Stimulated activated CD4-positive, alpha-beta T cell treated with anti-CD3 and anti-CD28 coated beads, TNF-alpha, amount 100 ng/mL, for 4 hours (primary cell): ENCODE measurements around the gene PTPRN2.

Experiments used
- DNase-seq, 3 experiments: peaks; one replicate each; pipeline ENCODE4 v3.0.0-alpha.2; 2020; ENCODE audit warnings: low read depth in 3 of 3

PTPRN2 gene

DNA sequence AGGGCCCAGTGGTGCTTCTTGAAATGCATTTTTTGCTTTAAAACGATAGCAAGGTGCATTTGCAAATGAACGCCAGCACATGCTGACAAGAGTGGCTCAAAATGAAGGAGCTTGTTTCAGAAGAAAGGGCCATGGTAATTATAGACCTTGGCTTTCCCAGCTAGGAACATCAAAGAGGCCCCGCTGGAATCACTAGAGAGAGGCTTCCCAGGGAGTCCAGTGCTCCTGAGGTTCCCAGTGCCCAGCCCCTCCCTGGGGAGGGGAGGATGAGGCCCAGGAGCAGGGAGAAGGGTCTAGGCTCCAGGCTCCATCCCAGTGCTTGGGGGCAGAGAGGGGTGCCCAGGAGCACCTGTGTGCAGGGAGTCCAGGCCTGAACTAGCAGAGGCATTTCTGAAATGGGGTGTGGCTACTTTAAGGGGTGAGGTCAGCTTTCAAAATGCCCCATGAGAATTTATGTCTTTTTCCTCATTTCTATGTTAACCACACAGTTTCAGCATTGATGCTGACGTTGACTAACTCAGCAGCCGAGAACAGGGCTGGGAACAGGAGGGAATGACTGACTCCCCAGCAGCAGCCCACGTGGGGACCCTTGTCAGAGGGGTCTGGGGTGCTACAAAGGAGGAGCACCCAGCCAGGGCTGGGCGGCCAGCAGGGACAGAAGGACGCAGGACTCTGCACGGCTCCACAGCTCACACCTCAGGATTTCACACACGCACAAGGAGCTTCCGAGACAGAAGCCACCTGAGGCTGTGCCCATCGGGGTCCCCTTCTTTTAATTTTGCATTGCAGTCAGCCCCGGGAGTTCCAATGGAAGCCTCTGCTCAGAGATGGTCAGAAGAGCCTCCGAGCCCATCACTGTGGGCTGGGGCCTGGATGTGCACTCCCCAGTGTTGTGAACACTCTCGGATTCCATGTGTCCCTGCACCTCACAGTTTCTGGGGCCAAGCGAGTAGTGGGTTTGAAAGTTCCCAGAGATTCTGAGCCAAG is 570.2 kb downstream of the PTPRN2 start:
- DNase-seq, result no peak

DNA sequence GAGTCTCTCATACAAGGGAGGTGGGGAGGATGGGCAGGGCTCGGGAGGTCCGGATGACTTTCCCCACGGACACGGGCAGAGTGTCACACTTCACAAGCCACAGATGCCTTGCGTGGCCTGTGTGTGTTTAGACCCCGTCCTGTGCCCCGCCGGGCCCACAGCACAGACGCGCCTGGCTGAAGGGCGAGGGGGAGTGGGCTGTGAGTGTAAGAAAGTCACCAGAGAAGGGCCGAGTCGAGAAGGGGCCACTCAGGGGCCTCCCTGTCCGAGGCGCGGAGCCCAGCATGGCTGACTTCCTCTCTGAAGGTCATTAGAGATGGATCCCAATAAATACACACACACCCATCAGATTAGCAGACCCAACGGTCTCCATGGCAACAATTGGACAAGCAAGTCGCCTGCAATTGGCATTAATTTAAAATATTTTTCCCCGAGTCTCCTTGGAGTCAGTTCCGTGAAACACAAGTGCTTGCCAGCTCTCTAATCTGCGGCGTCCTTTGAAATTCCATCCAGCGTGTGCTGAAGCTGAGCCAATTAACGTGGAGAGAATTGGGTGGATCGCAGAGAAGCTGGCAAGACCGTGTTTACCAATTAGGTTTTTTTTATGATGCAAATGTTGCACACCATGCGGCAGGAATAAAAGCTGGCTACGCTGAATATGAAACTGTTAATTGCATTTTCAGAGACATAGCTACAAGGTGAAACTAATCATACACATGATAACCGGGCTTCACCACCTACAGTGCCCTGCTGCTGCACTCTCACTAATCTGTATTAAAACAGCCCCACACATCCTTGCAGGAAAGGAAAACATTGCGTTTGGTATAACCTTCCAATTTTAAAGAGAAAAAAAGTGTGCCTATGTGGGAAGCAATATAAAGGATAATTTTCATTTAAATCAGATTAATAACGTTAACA is 571.2 kb downstream of the PTPRN2 start:
- no peak for DNase-seq

DNA sequence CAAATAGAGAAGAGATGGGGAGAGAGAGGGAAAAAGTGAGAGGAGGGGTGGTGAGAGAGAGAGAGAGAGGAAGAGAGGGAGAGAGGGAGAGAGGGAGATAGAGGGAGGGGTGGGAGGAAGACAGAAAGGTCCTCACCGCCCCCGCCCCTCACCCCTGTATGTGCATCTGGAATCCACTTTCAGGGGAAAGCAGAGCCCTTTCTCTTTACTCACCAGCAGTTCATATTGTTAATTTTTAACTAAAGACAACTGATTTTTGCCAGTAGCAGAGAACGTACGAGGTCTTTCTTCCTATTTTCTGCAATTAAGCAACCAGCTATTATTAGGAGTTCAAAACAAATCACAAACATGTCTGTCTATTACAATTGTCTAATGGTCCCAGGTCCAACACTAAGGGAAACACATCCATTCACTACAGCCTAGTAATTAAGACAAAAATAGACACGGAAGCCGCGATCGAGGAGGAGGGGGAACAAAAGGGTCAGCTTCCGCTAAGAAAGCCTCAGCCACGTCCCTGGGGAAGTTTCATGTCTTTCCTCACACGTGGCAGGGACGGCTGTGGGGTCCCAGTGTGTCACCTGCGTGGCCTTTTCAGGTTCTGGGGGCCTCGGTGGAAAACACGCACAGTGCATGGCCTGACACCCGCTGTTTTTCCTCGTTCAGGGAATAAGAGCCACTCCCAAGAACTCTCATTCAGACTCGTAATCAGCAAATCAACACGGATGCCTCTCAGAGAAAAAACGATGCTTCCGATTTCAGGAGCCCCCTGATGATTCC is 572.0 kb downstream of the PTPRN2 start:
- DNase-seq, result no peak

DNA sequence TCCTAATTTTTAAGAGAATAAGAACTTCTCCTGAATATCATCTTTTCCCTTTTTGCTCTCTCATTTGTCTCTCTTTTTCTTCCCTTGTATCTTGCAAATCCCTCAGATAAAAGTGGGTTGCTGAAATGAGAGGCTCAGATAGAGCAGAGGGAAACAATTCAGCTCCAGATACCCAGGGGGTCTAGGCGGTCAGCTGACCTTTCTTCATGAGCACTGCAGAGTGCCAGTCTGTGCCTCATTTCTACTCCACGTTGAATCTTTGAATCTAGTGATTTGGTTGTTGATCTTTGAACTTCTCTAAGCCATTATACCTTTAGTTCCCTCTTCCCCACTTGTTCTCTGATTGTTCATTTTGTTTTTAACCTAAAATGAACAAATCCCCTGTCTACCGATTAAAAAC is 572.6 kb downstream of the PTPRN2 start:
- no peak for DNase-seq

DNA sequence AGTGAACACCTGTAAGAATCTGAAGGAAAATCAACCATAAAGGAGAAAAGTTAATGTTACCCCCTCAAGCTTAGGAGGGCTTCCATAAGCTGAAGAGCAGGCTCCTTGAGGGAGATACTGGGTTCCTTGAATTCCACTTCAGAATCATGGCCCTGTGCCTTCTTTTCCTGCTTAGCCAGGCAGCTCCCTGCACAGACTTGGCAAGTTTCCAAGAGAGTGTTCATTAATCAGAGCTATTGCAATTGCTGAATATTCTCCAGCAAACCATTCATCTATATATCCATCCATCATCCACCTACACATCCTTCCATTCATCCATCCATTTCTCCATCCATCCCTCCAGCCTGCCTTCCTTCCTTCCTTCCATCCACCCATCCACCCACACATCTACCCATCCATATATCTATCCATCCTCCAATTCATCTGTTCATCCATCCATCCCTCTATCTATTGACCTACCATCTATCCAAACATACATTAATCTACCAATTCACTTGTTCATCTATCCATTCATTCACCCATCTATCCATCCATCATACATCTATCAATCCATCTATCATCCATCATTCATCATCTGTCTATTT is 574.4 kb downstream of the PTPRN2 start:
- no peak for DNase-seq

DNA sequence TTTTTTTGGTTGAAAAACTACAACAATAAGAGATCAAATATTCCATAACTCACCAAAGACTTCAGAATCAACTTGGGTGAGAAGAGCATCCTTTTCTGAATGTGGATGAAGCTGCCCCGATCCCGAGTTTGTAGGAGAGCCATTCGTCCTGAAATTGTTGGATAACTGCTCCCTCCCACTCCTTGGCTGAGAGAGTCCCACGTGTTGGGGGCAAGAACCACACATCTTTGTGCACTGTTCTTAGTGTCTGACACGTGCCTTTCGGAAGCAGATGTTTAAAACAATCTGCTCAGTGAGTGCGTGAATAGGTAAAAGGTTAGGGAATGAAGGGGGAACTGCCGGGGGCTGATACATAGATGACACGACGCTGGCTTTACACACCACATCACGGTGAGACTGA is 575.7 kb downstream of the PTPRN2 start:
- no peak for DNase-seq

DNA sequence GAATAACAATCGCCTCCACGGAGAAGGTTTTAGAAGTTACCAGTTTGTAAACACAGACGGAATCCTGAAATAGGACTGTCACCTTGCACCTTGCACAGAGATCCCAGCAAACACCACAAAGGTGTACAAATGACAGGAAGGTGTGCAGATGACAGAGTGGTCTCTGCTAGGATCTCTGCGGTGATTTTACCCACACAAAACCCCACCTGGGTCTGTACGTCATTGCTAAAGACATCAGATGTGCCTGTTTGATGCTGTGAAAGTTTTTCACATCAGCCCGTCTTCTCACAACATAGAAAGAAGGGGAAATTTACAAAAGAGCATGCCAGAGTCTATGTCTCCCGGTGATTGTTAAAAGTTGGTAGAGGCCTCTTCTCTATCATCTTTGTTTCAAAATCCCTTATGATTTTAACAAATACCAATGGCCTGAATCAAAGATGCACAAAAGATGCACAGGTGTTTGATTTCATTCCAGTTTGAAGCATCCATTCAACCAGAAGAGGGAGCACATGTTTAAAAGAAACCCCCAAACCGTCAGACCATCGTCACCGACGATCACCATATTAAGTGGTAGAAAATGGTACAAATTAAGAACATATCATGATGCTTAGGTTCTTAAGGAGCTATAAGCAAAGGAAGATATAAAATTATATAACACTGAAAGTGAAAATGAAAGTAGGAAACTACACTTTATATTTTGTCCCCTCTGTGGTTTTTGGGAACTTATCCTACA is 576.5 kb downstream of the PTPRN2 start:
- no peak for DNase-seq

DNA sequence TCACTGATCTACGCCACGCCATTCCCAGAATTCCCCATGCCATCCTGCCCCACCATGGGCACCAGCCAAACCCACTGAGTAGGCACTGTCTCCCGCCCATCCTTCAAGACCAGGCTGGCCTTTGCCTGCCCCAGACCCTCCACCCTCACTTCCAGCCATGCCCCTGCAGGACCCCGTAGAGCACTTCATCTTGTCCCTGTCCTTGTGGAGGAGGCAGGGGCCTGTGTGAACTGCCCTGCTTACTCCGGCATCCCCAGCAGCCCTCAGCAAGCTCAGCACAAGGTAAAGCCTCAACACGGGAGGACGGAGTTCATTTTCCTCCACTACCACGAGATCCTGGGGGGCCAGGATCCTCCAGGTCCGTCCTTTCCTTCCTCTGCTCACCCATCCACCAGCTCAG is 577.7 kb downstream of the PTPRN2 start:
- no peak for DNase-seq

DNA sequence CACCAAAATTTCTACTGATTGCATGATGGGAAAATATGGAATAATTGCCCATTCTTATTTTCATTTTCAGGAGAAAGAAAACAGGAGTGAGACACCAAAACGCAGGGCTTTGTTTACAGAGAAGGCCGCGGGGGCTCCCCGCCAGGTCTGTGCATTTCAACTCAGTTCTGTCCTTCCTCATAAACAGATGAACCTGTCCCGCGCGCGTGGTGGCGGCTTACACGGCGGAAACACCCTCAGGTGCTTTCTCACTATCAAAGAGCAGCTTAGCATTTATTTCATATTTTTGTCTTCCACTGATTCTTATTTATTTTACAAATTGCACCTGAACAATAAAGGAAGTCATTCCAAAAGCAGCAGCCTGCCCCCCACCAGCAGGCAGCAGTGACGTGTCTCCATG is 579.4 kb downstream of the PTPRN2 start:
- DNase-seq, result no peak

DNA sequence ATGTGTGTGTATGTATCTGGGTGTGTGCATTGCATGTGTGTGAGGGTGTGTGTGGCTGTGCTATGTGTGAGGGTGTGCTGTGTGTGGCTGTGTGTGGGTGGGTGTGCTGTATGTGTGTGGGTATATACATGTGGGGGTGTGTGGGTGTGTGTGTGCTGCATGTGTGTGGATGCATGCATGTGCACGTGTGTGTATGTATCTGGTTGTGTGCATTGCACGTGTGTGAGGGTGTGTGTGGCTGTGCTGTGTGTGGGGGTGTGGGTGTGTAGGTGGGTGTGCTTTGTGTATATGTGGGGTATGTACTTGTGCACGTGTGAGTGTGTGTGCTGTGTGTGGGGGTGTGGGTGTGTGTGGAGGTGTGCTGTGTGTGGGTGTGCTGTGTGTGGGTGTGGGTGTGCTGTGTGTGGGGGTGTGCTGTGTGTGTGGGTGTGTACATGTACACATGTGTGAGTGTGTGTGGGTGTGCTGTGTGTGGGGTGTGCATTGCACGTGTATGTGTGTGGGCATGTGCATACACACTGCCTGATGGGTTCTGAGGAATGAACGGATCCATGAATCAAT is 579.8 kb downstream of the PTPRN2 start:
- no peak for DNase-seq

DNA sequence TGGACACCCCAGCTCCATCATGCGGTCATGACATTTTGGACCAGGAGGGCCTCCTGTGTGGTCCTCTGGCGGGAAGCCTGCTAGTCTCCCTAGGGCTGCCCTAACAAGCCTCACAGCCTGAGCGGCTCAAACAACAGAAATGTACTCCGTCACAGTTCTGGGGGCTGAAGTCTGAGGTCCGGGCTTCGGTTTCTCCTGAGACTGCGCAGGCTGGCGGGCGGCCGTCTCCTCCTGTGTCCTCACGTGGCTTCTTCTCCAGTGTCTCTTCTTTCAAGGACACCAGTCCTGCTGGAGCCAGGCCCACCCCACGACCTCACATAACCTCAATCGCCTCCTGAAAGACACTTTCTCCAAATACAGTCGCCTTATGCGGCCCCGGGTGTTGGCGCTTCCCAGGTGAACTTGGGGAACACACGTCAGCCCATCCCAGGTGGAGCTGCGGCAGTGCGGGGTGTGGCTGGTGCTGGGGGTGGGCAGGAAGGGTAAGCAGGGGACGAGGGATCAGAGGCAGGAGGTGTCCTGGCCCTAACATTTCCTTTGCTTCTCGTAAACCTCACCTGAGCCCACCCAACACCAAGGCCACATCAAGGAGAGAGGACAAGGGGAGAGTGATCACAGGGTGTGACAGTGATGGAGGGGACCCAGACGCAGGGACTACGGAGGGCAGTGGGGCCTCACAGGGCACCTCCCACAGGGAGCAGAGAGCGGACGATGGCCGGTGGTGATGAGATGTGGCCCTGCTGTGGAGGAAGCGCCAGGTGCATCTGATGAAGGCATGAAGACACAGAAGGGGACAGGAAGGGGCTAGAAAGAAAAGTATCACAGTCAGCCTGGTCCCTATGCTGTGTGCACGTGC is 580.6 kb downstream of the PTPRN2 start:
- no peak for DNase-seq

DNA sequence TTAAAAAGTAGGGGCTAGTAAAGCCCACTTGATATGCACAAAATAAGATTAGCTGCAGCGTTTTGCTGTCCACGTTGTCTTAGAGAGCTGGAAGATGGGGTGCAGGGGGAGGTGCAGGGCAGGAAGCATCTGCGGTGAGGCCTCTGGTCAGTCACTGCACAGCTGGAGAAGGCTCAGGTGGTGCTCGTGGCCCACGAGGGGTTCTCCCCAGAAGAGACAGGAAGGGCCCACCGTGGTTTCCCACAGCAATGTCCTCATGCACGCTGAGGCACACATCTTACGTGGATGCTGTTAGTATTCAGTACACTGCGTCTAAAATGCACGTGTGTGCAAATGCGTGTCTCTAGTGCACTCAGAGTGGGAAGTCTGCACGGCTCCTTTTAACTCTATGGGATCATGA is 582.1 kb downstream of the PTPRN2 start:
- DNase-seq, result no peak

DNA sequence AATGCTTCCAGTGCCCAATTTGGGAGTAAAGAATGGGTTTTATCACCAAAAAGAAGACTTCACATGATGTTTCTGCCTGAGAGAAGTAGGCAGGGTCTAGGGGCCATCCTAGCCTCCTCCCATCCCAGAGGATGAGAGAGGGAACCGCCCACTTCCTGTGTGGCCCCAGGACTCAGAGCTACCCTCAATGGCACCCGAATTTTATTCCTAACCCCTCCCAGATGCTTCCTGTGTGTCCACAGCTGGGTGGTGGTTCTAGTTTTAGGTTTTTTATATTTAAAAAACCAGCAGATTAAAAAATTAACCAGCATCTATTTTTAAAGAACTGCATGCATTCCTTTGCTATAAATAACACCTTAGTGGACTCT is 583.5 kb downstream of the PTPRN2 start:
- DNase-seq, result no peak

DNA sequence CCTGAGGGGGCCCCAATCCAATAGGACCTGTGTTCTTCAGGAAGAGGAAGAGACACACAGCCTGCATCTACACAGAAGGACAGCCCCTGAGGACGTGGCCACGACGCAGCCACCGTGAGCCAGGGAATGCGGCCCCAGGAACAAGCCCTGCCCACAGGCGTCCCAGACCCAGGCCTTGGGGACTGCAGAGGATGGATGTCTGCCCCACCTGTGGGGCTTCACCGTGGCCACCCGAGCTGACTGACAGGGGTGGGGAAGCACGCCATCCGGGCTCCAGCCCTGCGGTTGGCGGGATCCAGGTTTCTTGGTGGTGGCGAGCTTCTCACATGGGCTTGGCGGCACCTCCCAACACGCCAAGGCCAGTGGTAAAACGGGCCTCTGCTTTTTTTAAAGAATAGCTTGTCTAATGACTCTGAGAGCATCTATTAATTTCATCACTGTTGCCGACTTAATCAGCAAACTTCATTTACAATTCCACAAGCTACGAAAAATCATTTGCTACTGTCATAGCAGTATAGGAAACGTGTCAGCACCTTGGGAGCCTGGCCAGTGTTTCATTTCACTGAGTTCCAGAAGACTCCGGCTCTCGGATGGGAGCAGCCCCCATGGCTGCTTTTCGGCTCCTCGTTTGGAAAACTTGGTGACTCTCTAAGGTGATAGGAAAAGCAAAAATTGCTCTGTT is 584.0 kb downstream of the PTPRN2 start:
- no peak for DNase-seq

DNA sequence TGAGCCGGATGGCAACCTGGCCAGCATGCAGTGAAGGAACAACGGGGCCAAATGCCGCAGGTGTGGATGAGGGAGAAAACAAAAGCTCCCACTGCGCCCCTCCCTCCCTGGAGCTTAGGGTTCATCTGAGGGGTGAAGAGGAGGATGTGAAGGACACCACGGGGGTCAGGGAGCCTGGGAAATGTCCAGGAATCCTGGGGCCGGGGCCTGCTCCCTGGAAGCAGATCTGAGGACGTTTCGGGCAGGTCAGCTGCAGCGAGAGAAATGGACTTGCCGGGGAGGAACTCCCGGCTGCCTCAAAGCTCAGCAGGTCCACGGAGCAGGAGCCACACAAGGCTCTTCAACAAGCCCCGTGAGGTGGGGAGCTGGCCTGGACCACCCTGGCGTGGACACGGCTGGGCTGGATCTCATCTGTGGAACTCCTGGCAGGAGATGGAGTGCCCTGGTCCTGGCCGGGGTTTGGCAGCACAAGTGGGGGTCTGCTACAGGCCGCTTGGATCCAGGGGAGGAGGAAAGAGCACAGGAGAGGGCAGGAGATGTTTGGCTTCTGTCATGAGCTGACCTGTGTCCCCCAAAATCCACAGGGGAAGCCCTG is 585.0 kb downstream of the PTPRN2 start:
- DNase-seq, result no peak

DNA sequence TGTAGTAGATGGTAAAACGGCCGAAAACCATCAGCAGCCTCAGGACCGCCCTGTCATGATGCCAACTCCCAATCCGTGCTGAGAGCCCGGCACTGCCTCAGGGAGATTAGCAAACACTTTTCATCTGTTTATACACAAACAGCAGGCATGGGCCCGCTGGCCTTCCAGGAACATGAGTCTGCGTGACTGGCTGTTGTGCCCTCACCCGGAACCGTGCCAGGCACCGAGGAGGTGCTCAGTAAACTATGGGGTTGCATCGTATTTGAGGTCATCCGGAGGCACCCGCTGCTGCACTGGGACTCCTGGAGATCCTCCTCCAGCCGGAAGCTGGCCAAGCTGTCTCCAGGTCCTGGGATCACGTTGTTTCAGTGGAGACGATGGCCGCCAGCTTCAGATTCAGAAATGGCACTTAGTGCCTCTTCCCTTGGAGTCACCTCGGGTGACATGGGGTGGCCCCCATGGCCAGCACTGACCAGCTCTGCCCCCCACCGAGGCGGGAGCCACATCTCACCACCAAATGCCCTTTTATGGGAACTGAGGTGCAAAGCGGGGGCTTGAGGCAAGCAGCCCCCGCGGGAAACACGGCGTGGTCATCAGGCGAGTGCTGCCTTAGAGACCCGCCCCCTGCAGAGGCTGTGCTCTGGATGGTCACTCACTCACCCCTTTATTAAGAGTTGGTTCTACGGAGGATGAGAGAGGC is 585.9 kb downstream of the PTPRN2 start:
- DNase-seq, result no peak

DNA sequence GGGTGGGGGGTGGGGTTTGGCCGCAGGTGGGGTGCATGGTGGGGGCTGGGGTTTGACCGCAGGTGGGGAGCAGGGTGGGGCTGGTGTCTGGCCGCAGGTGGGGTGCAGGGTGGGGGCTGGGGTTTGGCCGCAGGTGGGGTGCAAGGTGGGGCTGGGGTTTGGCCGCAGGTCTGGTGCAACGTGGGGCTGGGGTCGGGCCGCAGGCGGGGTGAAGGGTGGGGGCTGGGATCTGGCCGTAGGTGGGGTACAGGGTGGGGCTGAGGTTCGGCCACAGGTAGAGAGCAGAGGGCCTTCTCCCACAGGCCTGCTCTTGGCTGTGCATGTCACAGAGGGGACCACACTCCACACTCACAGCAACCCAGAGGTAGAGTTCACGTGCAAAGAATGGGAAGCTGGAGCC is 586.6 kb downstream of the PTPRN2 start:
- no peak for DNase-seq

DNA sequence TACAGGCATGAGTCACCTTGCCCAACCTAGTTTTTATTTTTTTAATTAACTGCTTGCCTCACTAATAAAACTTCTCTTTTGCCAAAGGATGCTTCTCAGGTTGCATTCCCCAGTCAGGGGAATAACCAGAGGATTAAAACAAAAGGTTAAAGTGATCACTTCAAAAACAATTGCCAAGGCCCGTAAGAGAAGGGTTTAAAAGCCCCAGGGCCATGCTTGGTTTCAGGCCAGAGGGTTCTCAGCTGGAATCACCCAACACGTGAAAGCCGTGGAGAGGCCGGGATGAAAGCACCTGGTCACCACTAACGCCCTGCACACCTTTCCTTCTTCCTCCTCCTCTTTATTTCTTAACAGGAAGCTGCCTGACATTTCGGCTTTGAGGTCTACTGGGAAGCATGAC is 587.5 kb downstream of the PTPRN2 start:
- no peak for DNase-seq
